K562 (cell line): ENCODE data around the gene ASMTL. TPM values are rescaled to one million over a fixed set of nuclear protein-coding genes. Genes with fewer than 3 reads are reported as not detected.

Experiments used
- ATAC-seq: fragments of 200-7000 bp; cut with Tn5 transposase; 3 replicates; pipeline ENCODE4 v1.9.1; 2020; ENCODE audit warnings: moderate library complexity
- BruUV-seq: library from RNA; stranded (reverse); fragments of 400-500 nt; replicated peaks from 2 replicates; lab custom pipeline; 2021; lab: Mats Ljungman, UMichigan
- CTCF ChIA-PET: fragments of 300-600 bp; formaldehyde crosslinking; extraction: SDS; loops from one replicate; lab custom pipeline; 2021; ENCODE audit warnings: low intra/inter-chr PET ratio; lab: Yijun Ruan, JAX
- POLR2A ChIA-PET: fragments of 300-600, 350-650 bp; sonication (Branson Sonifier 250); formaldehyde crosslinking; extraction: SDS; loops from one replicate; lab custom pipeline; 2021; ENCODE audit warnings: antibody characterized with exemption, inconsistent platforms; lab: Yijun Ruan, JAX
- DNase-seq, 4 experiments: peaks; one replicate each; pipeline versions ENCODE4 v3.0.0 to v3.0.0-alpha.2; 2011 to 2018; ENCODE audit warnings: low spot score in 3 of 4, mixed read lengths in 3 of 4; ENCODE audit errors: extremely low read depth in 1 of 4
- FAIRE-seq: peaks from 2 replicates; lab custom pipeline; 2011; peaks lifted over from hg19 to GRCh38; lab: Jason Lieb, UNC
- H2AFZ ChIP-seq: 2 replicates; pipeline ENCODE4 v1.6.0; 2011; ENCODE audit warnings: low read depth, low read length, control low read depth, inconsistent platforms
- H3K27ac ChIP-seq: fragments of 200-600 bp; 3 replicates; pipeline ENCODE4 v1.8.0; 2011; ENCODE audit warnings: low read depth, mild to moderate bottlenecking, control low read depth, inconsistent platforms, low read length, moderate library complexity, mixed read lengths; ENCODE audit errors: extremely low read depth
- H3K27me3 ChIP-seq, 2 experiments: fragments of 300-600 bp in 1 of 2; 2 replicates in 1 of 2; 3 replicates in 1 of 2; pipeline versions ENCODE4 v1.6.0 to v1.8.0; 2011; ENCODE audit warnings: inconsistent platforms in 2 of 2, low read length in 2 of 2, mild to moderate bottlenecking in 1 of 2, mixed read lengths in 1 of 2, moderate library complexity in 1 of 2; ENCODE audit not compliant: control insufficient read depth in 2 of 2, insufficient read depth in 2 of 2
- H3K36me3 ChIP-seq: fragments of 300-600 bp; 3 replicates; pipeline ENCODE4 v1.8.0; 2011; ENCODE audit warnings: mild to moderate bottlenecking, low read length, inconsistent platforms; ENCODE audit not compliant: control insufficient read depth, insufficient read depth
- H3K4me1 ChIP-seq, 2 experiments: fragments of 200-600 bp in 1 of 2; replicated peaks in 1 of 2; 2 replicates in 1 of 2; 3 replicates in 1 of 2; pipeline versions ENCODE4 v1.5.1 to v1.8.0; 2011; ENCODE audit warnings: inconsistent platforms in 2 of 2, low read length in 2 of 2, mild to moderate bottlenecking in 1 of 2, mixed read lengths in 1 of 2, moderate library complexity in 1 of 2; ENCODE audit not compliant: control insufficient read depth in 2 of 2, insufficient read depth in 2 of 2
- H3K4me2 ChIP-seq: 2 replicates; pipeline ENCODE4 v1.6.1; 2011; ENCODE audit warnings: low read length, control low read depth, inconsistent platforms, mixed read lengths; ENCODE audit not compliant: insufficient read depth
- H3K4me3 ChIP-seq: fragments of 200-600 bp; sonication (generic), shearing (Covaris generic); 2 replicates; pipeline ENCODE4 v1.5.1; 2016; ENCODE audit warnings: control low read depth, inconsistent platforms
- H3K79me2 ChIP-seq: fragments of 200-600 bp; 3 replicates; pipeline ENCODE4 v1.8.0; 2011; ENCODE audit warnings: low read length, inconsistent platforms; ENCODE audit not compliant: control insufficient read depth, insufficient read depth
- H3K9ac ChIP-seq, 2 experiments: 2 replicates each; pipeline versions ENCODE4 v1.6.0 to v1.6.1; 2011; ENCODE audit warnings: low read depth in 2 of 2, low read length in 2 of 2, control low read depth in 1 of 2, inconsistent platforms in 1 of 2, mild to moderate bottlenecking in 1 of 2, mixed read lengths in 1 of 2; ENCODE audit not compliant: insufficient read depth in 1 of 2
- H3K9me1 ChIP-seq: one replicate; pipeline ENCODE4 v1.6.0; 2011; ENCODE audit warnings: inconsistent platforms, mild to moderate bottlenecking, low read length, moderate library complexity; ENCODE audit not compliant: control insufficient read depth, insufficient read depth
- H3K9me3 ChIP-seq: replicated peaks from 2 replicates; pipeline ENCODE4 v1.5.1; 2011; ENCODE audit warnings: low read depth, low read length, inconsistent platforms; ENCODE audit not compliant: control insufficient read depth, insufficient read depth
- H4K20me1 ChIP-seq: replicated peaks from 2 replicates; pipeline ENCODE4 v1.6.1; 2011; ENCODE audit warnings: low read length, inconsistent platforms, mixed read lengths; ENCODE audit not compliant: control insufficient read depth, insufficient read depth
- ATF7 ChIP-seq: fragments of 450-650 bp; IDR thresholded peaks from 2 replicates; pipeline ENCODE4 v1.7.1; 2014; ENCODE audit warnings: mild to moderate bottlenecking, moderate library complexity
- CC2D1A ChIP-seq: fragments of 450-650 bp; IDR thresholded peaks from 2 replicates; pipeline ENCODE4 v1.6.1; 2017; ENCODE audit warnings: mild to moderate bottlenecking
- DACH1 ChIP-seq: fragments of 450-650 bp; IDR thresholded peaks from 2 replicates; pipeline ENCODE4 v1.6.1; 2018; ENCODE audit not compliant: partially characterized antibody
- KDM4B ChIP-seq, 2 experiments: fragments of 450-650 bp in 1 of 2; sonication (generic) in 1 of 2; IDR thresholded peaks; 2 replicates each; pipeline ENCODE4 v1.6.1; 2016 to 2017; ENCODE audit warnings: borderline replicate concordance in 2 of 2, antibody characterized with exemption in 1 of 2, low read depth in 1 of 2, mild to moderate bottlenecking in 1 of 2
- KDM5B ChIP-seq: fragments of 200-600 bp; sonication (generic); IDR thresholded peaks from 2 replicates; pipeline ENCODE4 v1.6.1; 2012; ENCODE audit warnings: low read depth, mild to moderate bottlenecking, moderate library complexity, low read length, control low read depth, inconsistent platforms; ENCODE audit not compliant: insufficient replicate concordance
- MEF2A ChIP-seq: IDR thresholded peaks from 2 replicates; pipeline ENCODE4 v1.6.1; 2011; ENCODE audit warnings: low read depth, mild to moderate bottlenecking, low read length, moderate library complexity; ENCODE audit not compliant: control insufficient read depth
- OTX1 ChIP-seq: fragments of 450-650 bp; formaldehyde crosslinking; IDR thresholded peaks from 2 replicates; pipeline ENCODE4 v1.4.0; 2022; ENCODE audit warnings: mild to moderate bottlenecking
- SMARCA4 ChIP-seq: fragments of 450-650 bp; IDR thresholded peaks from 2 replicates; pipeline ENCODE4 v1.6.1; 2016
- SRF ChIP-seq, 2 experiments: fragments of 250-450, 450-650 bp in 1 of 2; sonication (Bioruptor Pico) in 1 of 2; sonication (generic) in 1 of 2; formaldehyde crosslinking; IDR thresholded peaks; 2 replicates each; pipeline versions ENCODE4 v1.5.0 to v1.5.1; 2020 to 2022; ENCODE audit warnings: mild to moderate bottlenecking in 1 of 2, missing genetic modification reagents in 1 of 2
- TCF7 ChIP-seq: sonication (generic); IDR thresholded peaks from 2 replicates; pipeline ENCODE4 v1.6.1; 2016; ENCODE audit warnings: antibody characterized with exemption, borderline replicate concordance
- XRCC4 ChIP-seq: IDR thresholded peaks from one replicate; pipeline ENCODE4 v1.6.1; 2011; ENCODE audit not compliant: insufficient read depth, insufficient read length; ENCODE audit errors: extremely low read depth
- ZC3H11A ChIP-seq: IDR thresholded peaks from 2 replicates; pipeline ENCODE4 v1.6.1; 2012; ENCODE audit warnings: low read depth, low read length, improper control_type of control experiment
- ZNF146 ChIP-seq: IDR thresholded peaks from one replicate; pipeline ENCODE4 v1.6.1; 2018; ENCODE audit warnings: missing compliant biosample characterization; ENCODE audit not compliant: unreplicated experiment
- ZNF224 ChIP-seq: sonication (generic); formaldehyde crosslinking; IDR thresholded peaks from 2 replicates; pipeline ENCODE4 v1.8.0; 2022; ENCODE audit warnings: mild to moderate bottlenecking, missing genetic modification reagents
- WGBS: fragments of 100-300 bp; shearing (Covaris generic); methylation state at CpG from one replicate; pipeline ENCODE4 v1.1.6; 2016; ENCODE audit warnings: low coverage, mixed read lengths; ENCODE audit not compliant: insufficient coverage; ENCODE audit errors: missing lambda C conversion rate; 5-methylcytosine and 5-hydroxymethylcytosine counted together
- in situ Hi-C: fragments of 300-500 bp; cut with MboI; formaldehyde crosslinking; loops from 4 replicates; pipeline ENCODE4 v1.15.0; 2018; ENCODE audit warnings: inconsistent platforms, mixed read lengths
- intact Hi-C: fragments of 100-400 bp; cut with micrococcal nuclease; formaldehyde crosslinking; loops from 2 replicates; pipeline ENCODE4 v1.14.2; 2022
- polyA plus RNA-seq, 8 experiments: library from polyadenylated mRNA; depleted of rRNA in 4 of 8; stranded (reverse) in 5 of 8; unstranded in 3 of 8; fragments of >200 nt; fragmentation: Nextera tagmentation in 2 of 8; fragmentation: Illumina TruSeq in 1 of 8; extraction: Ambion mirVana in 2 of 8; extraction: Trizol in 1 of 8; gene quantifications; 2 replicates each; pipeline versions ENCODE4 v1.2.1 to v1.2.3, GENCODE V29; 2011 to 2014; ENCODE audit warnings: inconsistent platforms in 1 of 8, missing spikeins in 1 of 8
- total RNA-seq, 7 experiments: library from RNA; depleted of rRNA in 6 of 7; stranded (reverse); fragments of >200 nt in 6 of 7; fragmentation: Illumina TruSeq in 2 of 7; extraction: Trizol in 2 of 7; gene quantifications; 2 replicates each; pipeline versions ENCODE4 v1.2.1 to v1.2.3, GENCODE V29; 2011 to 2021; ENCODE audit warnings: low replicate concordance in 1 of 7
- TF ChIP-seq, protein P1 (sequence below): fragments of 250-450 bp; sonication (Bioruptor Pico); IDR thresholded peaks from 2 replicates; pipeline ENCODE4 v1.5.0; 2021
- TF ChIP-seq, protein P2 (sequence below): fragments of 200-800 bp; sonication (Bioruptor generic); IDR thresholded peaks from 2 replicates; pipeline ENCODE4 v1.6.1; 2016; ENCODE audit warnings: missing genetic modification characterization, missing compliant biosample characterization

Gene ASMTL
- total and polyA plus RNA-seq, 9 of the 15 experiments (the other 6 are each of a cell fraction or from before 2014, with no cell fraction given) = 0.56 to 20.6 (median 7.6) TPM

DNA sequence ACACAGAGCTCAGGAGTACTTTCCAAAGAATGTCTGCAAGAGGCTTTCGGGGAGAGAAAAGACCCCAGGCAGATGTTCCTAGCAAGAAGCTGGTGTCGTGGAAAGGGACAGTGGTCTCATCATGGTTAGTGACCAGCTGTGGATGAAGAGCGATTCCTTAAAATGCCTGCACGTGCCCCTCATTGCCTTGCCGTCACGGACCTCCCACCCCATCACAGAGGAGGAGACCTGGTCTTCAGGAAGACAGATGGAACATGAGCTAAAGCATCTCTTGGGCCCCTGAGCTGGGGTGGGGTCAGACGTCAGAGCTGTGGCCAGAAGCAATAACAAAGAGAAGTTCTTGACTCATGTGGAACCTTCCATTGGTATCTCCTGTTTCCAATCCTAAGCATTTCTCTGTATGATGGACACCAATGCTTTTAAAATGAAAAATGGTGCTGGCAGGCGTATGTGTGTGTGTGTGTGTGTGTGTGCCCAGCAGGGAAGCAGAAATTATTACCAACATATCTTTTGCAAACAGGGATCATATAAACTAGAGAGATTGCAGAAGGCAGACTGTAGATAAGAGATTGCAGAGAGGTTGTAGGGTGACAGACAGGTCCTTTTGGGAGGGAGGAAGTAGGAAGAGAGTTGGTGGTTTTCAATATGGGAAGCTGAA, 25.2 kb upstream of the ASMTL start (continued):
- TF ChIP-seq, protein P1, sequence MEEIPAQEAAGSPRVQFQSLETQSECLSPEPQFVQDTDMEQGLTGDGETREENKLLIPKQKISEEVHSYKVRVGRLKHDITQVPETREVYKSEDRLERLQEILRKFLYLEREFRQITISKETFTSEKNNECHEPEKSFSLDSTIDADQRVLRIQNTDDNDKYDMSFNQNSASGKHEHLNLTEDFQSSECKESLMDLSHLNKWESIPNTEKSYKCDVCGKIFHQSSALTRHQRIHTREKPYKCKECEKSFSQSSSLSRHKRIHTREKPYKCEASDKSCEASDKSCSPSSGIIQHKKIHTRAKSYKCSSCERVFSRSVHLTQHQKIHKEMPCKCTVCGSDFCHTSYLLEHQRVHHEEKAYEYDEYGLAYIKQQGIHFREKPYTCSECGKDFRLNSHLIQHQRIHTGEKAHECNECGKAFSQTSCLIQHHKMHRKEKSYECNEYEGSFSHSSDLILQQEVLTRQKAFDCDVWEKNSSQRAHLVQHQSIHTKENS (CRISPR knock-in tag) = no peak
- no peak for TF ChIP-seq ZC3H11A
- no peak for TF ChIP-seq TCF7
- no peak for TF ChIP-seq SRF (CRISPR knock-in tag; IDR thresholded peaks at IDR 0.05)
- peak; percentile 46; the same call in 1 of the 2 replicates for TF ChIP-seq ATF7
- TF ChIP-seq SMARCA4 = peak; percentile 92
- TF ChIP-seq KDM4B (IDR thresholded peaks at IDR 0.05; ENCODE audit: borderline replicate concordance in 2 of 2, low read depth in 1 of 2) = no peak
- no peak for TF ChIP-seq KDM5B
- no peak for TF ChIP-seq ZNF146 (CRISPR knock-in tag)

DNA sequence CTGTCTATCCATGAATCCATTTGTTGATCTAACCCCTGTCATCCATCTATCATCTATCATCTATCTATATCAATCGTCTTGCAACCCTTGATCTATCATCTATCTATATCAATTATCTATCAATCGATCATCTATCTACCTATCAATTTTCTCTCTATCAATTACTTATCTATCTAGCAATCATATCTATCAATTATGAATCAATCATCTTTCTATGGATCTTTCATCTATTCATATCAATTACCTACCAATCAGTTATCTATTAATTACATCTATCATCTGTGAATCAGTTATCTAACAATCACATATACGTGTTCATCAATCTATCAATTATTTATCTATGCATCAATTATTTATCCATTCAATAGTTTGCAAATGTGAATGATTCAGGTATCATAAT, 24.5 kb upstream of the ASMTL start:
- Histone ChIP-seq H3K4me1 (peaks cover 14 to 19% of the 10 kb centered on the region in 2 experiments; a peak in 3 of 5 replicates), H3K27ac (no peak overlapping the region), H3K36me3 (no peaks in the 10 kb centered on the region)
- TF ChIP-seq CC2D1A = no peak
- no peak for TF ChIP-seq MEF2A
- TF ChIP-seq XRCC4 = no peak
- TF ChIP-seq, protein P2, sequence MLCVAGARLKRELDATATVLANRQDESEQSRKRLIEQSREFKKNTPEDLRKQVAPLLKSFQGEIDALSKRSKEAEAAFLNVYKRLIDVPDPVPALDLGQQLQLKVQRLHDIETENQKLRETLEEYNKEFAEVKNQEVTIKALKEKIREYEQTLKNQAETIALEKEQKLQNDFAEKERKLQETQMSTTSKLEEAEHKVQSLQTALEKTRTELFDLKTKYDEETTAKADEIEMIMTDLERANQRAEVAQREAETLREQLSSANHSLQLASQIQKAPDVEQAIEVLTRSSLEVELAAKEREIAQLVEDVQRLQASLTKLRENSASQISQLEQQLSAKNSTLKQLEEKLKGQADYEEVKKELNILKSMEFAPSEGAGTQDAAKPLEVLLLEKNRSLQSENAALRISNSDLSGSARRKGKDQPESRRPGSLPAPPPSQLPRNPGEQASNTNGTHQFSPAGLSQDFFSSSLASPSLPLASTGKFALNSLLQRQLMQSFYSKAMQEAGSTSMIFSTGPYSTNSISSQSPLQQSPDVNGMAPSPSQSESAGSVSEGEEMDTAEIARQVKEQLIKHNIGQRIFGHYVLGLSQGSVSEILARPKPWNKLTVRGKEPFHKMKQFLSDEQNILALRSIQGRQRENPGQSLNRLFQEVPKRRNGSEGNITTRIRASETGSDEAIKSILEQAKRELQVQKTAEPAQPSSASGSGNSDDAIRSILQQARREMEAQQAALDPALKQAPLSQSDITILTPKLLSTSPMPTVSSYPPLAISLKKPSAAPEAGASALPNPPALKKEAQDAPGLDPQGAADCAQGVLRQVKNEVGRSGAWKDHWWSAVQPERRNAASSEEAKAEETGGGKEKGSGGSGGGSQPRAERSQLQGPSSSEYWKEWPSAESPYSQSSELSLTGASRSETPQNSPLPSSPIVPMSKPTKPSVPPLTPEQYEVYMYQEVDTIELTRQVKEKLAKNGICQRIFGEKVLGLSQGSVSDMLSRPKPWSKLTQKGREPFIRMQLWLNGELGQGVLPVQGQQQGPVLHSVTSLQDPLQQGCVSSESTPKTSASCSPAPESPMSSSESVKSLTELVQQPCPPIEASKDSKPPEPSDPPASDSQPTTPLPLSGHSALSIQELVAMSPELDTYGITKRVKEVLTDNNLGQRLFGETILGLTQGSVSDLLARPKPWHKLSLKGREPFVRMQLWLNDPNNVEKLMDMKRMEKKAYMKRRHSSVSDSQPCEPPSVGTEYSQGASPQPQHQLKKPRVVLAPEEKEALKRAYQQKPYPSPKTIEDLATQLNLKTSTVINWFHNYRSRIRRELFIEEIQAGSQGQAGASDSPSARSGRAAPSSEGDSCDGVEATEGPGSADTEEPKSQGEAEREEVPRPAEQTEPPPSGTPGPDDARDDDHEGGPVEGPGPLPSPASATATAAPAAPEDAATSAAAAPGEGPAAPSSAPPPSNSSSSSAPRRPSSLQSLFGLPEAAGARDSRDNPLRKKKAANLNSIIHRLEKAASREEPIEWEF = peak; percentile 95
- TF ChIP-seq ZNF224 (CRISPR knock-in tag) = no peak
- TF ChIP-seq OTX1 = no peak
- peak; percentile 18 for TF ChIP-seq DACH1

More for the DNA sequence above, 24.5 kb upstream of the ASMTL start:
- CTCF ChIA-PET = no interaction called here
- intact Hi-C loops = no loop called here
- in situ Hi-C loops = no loop called here
- Histone ChIP-seq H4K20me1 (no peaks in the 10 kb centered on the region), H3K9ac (no peak overlapping the region), H3K79me2 (no peaks in the 10 kb centered on the region), H3K9me1 (no peaks in the 10 kb centered on the region), H3K9me3 (no peaks in the 10 kb centered on the region), H3K27me3 (no peaks in the 10 kb centered on the region), H2AFZ (no peak overlapping the region), H3K4me2 (no peak overlapping the region), H3K4me3 (no peak overlapping the region)
- BruUV-seq = no TSS peak
- POLR2A ChIA-PET = no interaction called here
- FAIRE-seq (no peak), ATAC-seq (no peak), DNase-seq (no peak)
- 17% methylated on average over 3 of the region's 3 CpGs for WGBS
